Endothelial cell of hepatic sinusoid (primary cell): ENCODE data around the gene USP2.

Source experiments
- in situ Hi-C: cut with HindIII; loops from 2 replicates; pipeline ENCODE4 v1.10.0; 2017; ENCODE audit warnings: low sequenced_read_pairs

USP2 gene

DNA sequence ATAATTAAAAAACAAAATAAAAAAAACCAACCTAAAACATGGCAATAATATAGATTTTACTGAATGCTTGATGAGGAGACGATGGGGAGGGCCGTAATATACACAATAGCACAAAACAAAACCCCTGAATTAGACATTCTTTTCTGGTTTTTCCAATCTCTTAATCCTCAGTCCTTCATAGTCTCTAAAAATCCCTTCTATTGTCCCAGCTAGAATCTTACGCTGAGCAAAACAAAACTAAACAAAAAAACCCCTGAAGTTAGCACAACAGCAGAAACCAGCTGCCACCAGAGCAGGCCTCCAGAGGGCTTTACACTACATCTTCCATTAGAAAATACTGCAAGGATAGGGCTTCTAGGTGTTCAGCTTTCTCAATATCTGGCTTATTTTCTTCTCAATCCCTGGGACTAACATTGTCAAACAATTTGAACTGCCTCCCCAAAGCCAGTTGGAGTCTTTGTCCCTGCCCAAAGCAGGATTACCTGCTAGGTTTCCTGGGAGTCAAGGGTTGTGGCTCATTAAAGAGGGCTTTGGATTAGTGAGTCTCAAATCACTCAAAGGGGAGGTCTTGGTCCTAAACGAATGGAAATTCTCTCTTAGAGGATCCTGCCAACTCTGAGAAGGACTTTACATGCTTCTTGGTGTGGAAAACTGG lies 49.3 kb downstream of the USP2 start:
- in situ Hi-C loops = no loop called here

DNA sequence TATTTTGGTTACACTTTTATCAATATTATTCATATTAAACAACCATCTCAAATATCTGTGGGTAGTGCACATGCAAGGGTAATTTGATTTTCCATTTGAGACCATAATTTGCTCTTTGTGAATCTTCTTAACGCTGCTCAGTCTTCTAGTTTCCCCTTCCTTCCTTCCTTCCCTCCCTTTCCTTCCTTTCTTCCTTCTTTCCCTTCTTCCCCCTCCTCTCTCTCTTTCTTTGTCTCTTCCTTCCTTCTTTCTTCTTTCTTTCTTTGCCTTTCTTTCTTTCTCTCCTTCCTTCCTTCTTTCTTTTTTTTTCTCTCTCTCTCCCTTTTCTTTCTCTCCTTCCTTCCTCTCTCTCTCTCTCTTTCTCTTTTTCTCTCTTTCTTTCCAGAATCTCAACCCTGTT lies 51.3 kb downstream of the USP2 start:
- in situ Hi-C loops = no loop called here

DNA sequence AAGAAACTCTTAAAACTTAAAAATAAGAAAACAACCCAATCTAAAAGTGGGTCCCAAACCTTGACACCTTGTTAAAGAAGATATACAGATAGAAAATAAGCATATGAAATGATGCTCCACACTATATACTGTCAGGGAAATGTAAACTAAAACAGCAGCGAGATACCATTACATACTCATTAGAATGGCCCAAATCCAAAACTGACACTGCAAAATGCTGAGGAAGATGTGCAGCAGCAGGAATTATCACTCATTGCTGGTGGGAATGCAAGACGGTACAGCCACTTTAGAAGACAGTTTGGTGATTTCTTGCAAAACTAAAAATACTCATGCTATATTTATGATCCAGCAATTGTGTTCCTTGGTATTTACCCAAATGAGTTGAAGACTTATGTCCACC lies 52.2 kb downstream of the USP2 start:
- in situ Hi-C loops = no loop called here

DNA sequence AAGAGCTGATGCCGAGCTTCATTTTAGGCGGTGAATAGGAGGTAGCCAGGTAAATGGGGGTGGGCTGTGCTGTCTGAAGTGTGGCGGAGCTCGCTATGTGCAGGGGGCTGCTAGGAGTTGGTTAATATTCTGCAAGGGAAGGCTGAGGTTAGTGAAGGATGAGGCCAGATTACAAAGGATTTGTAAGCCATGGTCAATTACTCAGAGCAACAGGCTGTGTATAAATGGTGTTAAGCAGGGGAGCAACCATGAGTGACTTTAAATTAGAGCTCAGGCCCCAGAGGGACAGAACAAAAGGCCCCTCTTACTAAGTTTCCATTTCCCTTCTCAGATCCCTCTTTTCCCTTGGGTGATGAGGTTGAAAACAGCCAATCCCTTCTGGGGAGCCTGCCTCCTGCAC lies 57.3 kb downstream of the USP2 start:
- in situ Hi-C loops = no loop called here

DNA sequence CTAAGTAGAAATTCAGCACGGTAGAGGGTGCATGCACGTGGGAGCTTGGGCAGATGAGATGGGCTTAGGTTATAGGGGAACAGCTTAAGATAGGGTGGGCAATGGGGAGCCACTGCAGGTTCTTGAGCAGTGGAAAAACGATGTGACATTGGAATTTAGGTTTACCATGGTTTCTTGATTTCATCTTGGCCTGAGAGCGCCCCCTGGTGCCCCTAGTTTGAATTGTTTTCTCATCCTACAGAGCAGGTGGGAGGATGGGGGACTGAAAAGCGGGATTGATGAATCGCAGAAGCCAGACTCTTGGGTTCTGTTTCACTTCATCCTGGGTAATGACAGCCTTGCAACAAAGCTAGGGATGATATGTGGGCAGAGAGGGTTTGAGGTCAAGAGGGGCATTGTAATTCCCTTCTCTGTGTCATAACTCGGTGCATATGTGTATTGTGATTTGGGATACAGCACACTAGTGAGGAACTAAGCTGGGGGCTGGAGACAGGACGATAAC lies 57.9 kb downstream of the USP2 start:
- in situ Hi-C loops = no loop called here

DNA sequence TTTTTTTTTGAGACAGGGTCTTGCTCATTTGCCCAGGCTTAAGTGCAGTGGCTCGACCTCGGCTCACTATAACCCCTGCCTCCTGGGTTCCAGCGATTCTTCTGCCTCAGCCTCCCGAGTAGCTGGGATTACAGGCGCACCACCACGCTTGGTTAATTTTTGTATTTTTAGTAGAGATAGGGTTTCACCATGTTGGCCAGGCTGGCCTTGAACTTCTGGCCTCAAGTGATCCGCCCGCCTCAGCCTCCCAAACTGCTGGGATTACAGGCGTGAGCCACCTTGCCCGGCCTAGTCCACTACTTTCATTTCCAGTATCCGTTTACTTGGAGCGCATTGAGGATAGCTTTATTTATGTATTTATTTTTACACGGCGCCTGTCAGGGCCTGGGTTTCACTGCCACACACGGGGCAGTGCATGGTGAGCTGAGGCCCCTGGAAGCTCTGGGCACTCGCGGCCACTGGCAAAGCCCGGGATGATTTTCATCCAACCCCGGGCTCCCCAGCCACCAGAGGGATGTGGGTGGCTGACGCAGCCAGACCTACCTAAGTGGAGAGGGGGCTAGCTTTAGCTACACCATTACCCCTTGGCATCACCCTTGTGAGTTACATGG lies 58.5 kb downstream of the USP2 start:
- in situ Hi-C loops = no loop called here

DNA sequence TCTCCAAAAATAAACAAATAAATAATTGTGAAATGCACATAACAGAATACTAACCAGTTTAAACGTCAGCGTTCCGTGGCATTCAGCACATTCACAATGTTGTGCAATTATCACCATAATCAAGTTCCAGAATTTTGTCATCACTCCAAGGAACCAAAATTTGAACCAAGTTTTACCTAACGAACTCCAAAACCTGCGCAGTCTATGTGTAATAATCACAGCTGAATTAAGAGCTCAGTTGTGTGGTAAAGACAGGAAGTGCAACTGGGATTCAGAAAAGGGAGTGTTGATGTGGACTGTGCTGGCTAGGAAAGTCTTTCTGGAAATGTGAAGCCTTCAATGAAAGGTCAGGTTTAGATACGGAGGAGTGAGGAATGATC lies 59.1 kb downstream of the USP2 start:
- in situ Hi-C loops = no loop called here

DNA sequence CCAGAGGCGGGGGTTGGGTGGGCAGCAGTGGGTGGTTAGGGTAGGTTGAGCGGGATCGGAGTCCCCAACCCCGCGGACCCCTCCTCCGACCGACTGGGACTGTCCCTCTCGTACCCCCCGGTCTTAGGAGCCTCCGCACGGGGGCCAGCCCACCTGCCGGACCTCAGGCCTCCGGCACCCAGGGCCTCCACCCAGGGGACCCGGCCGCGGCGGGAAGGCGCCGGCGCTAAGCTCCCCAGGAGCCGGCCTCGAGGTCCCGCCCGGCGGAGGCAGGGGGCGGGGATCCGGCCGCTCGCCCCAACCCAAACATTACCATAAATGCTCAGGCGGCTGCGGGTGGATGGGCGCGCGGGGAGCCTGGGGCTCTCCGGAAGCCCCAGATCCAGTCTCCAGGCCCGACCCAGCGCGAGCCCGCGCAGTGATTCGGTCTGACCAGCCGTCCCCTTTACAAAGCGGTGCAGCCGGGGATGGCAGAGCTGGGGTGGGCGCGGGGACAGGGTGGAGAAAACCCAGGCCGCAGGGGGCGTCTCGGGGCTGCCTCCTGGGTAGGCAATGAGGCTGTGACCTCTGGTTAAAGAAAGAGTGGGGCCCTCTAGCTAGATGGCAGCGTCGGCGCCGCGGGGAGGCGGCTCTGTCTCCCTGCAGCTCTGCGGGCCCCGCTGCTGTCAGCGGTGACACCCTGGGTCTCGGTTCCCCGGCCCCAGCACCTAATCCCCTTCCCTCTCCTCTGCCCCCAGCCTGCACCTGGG lies 60.5 kb downstream of the USP2 start:
- in situ Hi-C loops = no loop called here

DNA sequence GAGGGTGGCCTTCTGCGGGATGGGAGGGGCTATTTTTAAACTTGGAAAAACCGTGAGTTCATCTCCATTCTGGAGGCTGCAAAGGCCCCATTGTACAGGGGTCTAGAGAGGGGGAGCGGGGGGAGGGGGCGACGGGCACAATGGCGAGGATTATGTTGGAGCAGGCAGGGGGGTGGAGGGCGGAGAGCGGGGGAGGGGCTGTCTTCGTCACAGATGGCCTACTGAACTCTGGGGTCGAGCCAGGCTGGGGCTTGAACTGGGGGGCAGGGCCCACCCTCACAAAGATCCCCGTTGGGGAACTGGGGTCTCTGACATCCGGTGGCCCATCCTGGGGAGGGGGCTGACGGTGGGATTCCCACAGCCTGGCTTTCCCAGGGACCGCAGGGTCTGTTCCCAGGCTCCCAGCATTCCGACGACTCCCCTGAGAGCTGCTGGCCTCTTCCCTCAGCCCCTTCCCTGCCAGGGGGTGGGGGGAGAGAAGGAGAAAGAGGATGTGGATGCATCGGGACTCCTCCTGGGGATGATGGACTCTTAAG lies 61.2 kb downstream of the USP2 start:
- in situ Hi-C loops = no loop called here

DNA sequence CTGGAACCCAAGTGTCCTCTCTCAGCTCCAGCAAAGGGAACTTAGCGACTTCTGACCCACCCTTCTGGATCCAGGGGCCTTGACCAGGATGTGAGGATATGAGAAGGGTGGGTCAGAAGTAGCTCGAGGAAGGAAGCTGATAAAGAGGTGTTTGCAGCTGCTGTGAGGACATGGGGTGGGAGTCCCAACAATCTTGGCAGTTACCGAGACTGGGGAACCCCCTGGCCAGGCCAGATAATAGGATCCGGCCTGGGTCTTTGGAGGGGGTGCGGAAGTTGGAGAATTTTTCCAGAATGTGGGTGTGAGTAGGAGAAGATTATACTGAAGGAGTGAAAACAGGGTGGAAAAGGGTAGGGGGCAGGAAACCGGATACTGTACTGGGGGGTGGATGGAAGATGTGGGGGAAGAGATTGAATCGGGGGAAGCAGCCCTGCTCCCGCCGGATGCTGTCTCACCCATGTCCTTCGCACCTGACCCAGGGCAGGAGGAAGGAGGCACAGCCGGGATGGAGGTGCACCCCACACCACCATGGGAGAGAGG lies 61.7 kb downstream of the USP2 start:
- in situ Hi-C loops = no loop called here

DNA sequence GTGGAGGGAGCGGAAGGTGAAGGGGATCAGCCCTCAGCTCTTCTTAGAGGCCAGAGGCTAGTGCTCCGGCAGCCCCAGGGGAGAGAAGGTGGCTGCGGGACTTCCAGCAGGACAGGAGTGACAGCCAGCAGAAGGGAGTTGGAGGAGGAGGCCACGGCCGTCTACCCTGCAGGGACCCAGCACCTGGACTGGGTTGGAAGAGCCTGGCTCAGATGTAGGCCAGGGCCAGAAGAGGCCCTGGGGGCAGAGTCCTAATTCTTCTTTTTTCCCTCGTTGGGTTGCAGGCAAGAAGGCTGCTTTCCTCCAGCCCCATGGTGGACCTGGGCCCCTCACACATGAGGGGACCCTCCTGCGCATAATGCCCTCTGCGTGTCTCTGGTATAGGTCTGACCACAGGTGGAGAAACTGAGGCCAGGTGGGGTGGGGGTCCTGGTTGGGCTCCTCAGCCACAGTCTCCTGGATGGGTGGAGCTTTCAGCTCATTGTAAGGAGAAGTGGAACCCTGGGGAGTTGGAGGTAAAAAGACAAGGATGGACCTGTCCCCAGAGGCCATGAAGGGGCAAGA lies 62.3 kb downstream of the USP2 start:
- in situ Hi-C loops = no loop called here

DNA sequence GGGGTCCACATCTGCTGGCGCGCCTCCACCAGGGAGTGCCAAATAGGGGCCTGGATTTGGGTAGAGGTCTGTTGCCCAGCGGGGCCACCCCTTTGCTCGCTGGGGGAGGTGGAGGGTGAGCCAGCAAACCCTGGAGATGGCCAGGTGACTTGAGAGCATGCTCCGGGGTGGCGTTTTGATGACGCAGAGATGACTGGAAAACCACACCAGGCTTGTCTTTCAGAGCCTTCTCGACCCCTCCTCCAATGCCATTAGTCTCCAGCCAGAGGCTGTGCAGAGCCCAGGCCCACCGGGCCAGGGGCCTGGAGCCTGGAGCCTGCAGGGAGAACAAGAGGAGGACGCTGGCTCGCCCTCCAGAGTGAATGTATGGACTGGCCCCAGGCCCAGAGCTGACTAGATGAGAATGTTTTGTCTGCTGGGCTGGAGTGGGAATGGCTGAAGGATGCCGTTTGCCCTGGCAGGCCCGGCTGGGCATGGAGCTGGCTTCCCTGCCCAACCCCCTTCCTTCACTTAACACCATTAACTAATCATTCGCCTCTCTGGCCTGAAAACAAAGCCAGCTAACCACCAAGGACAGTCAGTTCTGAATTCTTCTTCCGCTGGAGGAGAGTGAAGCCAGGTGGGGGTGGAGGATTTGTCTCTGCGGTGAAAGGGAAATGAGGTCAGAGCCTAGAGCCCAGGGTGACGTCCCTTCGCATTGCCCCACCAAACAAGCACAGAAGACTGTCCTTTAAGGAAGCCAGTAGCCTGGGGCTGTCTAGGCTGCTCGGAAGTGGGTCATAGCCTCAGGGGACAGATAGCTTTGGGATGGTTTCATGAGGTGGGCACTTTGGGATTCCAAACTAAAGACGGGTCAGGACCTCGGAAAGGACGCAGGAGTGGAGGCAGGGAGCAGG lies 63.0 kb downstream of the USP2 start:
- in situ Hi-C loops = no loop called here

DNA sequence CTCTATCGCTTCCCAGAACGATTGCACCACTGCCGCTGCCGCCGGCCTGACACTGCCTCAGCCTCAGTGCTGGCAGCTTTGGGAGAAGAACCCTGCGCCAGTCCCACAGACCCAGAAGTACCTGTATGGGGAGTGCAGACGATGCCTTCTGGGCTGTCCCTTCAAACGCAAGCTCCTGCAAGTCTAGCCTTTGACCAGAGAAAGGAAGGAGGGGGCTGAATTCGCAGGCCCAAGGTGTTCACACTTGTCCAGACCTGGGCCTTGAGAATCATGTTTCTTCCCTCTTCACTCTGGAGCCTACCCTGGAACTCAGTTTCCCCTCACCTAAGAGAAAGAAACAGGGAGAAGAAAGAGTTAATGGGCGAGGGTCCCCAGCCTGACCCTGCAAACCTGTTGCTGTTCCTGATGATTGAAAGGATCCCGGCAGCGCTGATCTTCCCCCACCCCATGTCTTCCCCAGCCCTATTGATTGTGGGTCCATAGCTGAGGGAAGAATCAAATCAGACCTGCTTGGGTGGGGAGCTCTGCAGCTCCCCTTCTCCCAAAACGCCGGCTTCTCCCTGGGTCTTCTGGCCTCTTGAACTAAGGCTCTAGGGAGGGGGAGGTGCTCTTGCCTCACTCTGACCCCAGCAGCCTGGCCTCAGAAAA lies 63.8 kb downstream of the USP2 start:
- in situ Hi-C loops = no loop called here

DNA sequence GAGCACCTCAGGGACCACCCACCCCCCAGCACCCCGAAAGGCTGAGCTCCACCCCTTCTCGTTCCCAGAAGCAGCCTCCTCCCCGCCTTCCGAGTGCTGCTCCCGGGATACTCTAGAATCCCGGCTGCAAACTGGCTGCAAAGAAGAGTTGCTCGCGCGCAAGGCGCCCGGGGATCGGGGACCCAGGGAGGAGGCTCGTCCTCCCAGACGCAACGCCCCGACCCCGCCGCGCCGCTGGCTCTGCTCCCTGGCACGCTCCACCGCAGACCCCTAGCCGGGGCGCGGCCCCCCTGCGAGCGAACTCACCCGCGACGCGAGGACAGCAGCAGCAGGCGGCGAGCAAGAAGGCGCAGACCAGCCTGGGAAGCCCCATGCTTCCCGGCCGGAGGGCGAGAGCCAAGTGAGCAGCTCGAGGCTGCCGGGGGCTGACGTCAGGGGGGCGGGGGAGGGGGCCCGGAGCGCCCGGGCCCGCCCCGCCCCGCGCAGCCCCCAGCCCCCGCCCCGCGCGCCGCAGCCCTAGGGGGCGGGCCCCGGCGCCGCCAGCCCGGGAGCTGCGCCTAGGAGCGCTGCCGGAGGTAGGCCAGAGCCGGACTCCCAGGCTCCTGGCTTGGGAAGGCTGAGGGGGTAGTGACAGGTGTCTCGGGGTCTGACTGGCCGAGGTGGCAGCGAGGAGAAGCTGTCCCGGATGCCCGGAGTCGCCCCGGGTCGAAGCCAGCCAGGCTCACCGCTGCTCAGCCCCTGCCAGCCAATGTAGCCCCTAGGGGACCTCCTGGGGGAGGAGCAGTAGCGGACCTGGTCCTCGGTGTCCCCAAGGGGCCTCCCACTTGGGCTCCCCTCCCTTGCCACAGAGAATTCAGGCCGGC lies 64.5 kb downstream of the USP2 start, which contains the start of gene MCAM:
Gene MCAM, minus strand, starts transcription at position 402 of the 863 bp plus-strand sequence. Its CDS starts 29 bp downstream, at position 373.
- in situ Hi-C loops = no loop called here

DNA sequence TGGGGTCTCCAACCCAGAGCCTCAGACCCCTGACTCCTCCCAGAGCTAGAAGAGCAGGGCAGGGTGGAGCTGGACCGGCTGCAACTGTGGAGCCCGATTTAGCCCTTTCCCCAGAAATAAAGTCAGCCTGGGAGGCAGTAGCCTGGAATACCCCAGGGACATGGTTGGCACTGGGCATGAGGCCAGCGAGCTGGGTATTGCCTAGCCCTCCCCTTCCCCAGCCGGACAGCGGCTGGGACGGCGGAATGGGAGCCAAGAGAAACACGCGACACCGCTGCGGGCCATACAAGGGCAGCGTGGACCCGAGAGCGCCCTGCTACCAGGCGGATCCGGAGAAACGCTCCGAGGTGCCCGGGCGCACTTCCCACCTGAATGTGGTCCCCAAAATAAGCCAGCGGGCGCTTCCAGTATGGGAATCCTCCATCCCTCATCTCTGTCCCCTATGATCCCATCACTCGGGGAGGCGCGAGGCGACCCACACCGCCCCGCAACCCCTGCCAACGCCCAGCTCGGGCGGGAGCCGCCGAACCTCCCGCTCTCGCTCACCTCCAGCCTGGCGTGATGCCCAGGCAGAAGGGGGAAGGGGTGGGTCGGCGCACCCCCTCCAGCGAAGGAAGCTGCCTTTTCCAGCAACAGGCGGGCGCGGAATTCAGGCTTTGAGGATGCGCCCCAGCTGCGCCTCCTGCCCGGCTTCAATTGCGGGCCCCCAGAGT lies 65.3 kb downstream of the USP2 start:
- in situ Hi-C loops = no loop called here

DNA sequence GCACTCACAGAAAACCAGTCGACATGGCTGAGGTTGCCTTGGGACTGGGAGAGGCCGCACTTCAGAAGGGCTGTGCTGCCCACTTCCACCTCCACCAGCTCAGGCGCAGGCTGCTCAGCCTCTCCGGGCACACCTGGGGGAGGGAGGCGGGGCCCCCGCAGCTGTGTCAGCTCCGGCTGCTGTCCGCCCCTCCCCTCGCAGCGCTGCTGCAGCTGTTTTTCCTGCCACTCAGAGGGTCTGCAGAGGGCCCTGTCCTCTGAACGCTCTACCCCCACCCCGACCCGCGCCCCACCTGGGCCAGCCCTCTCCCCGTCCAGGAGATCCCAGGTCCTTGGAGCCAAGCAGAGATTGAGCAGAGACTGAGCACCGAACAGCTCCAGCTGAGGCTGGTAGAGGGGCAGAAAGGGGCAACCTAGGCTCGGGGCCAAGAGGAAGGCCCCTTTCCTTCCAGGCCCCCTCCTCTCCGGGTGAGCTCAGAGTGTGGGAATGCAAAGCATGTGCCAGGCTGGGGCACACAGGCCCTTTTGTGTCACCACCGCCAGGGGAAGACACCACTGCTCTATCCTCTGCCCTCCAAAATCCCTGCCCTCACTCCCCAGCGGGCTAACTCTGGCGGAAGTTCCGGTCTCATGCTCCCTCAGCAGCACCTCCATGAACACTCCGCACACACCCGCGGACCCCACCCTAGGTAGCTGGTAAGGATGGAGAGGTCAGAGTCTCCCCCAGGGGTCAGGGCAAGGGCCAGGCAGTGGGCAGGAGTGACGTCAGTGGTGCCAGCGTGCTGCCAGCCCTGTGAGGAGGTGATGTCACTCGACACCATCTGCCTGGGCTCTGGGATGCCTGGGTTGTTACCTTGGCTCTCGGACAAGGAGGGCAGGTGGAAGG lies 66.1 kb downstream of the USP2 start:
- in situ Hi-C loops = no loop called here

DNA sequence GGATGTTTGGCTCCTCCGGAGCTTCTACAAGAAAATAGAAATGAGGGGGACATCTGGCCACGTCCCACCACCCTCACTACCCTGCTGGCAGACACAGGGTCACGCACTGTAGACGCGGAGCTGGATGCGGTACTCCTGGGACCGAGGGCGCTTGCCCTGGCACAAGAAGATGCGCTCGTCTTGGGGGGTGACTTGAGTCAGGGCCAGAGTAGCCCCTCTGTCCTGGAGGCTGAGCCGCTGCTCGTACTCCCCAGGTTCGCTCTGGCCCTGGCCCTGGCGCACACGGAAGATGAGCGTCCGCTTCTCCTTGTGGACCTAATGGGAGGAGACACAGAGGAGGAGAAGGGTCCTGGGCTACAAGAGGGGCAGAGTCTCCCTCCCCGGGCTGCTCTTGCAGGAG lies 66.8 kb downstream of the USP2 start:
- in situ Hi-C loops = no loop called here
